Measurements from ENCODE around the gene POLR1B.

- TF ChIP-seq POLR2A (IDR thresholded peaks at IDR 0.05; ENCODE audit: low read length) (no peak), GATA1 (IDR thresholded peaks at IDR 0.05; ENCODE audit: low read depth, low read length) (no peak)
Measured at GRCh38 chr2:112600634-112601033, 58.4 kb downstream of the POLR1B start.

All from erythroblast (primary cell).